IMR-90 (cell line): ENCODE measurements around the gene CDK11B. TPM values are rescaled to one million over a fixed set of nuclear protein-coding genes. Genes with fewer than 3 reads are reported as not detected.

Experiments
- ATAC-seq: fragments of 200-7000 bp; cut with Tn5 transposase; 2 replicates; pipeline ENCODE4 v1.9.1; 2020; ENCODE audit warnings: low read depth, mild to moderate bottlenecking, moderate library complexity
- BruUV-seq: library from RNA; stranded (reverse); fragments of 400-500 nt; replicated peaks from 2 replicates; lab custom pipeline; 2021; lab: Mats Ljungman, UMichigan
- CTCF ChIA-PET: fragments of 300-600 bp; formaldehyde crosslinking; extraction: SDS; loops from one replicate; lab custom pipeline; 2021; ENCODE audit warnings: antibody characterized with exemption; lab: Yijun Ruan, JAX
- POLR2A ChIA-PET: fragments of 300-600 bp; sonication (Branson Sonifier 250); formaldehyde crosslinking; loops from one replicate; lab custom pipeline; 2022; ENCODE audit warnings: antibody characterized with exemption; ENCODE audit not compliant: unreplicated experiment; lab: Charles Lee
- DNase-seq: peaks from one replicate; pipeline ENCODE4 v3.0.0; 2013
- H2AFZ ChIP-seq: replicated peaks from 2 replicates; pipeline ENCODE3; 2013; ENCODE audit warnings: low read length, mild to moderate bottlenecking; ENCODE audit not compliant: poor library complexity
- H2AK5ac ChIP-seq: 2 replicates; pipeline ENCODE4 v1.6.1; 2013; ENCODE audit warnings: low read depth, low read length, inconsistent platforms
- H2AK9ac ChIP-seq: replicated peaks from 2 replicates; pipeline ENCODE3; 2013; ENCODE audit warnings: mild to moderate bottlenecking, low read depth, low read length, moderate library complexity; ENCODE audit not compliant: poor library complexity
- H2BK120ac ChIP-seq: 2 replicates; pipeline ENCODE4 v1.6.1; 2013; ENCODE audit warnings: low read depth, low read length, inconsistent platforms
- H2BK15ac ChIP-seq: 3 replicates; pipeline ENCODE4 v1.6.1; 2013; ENCODE audit warnings: low read depth, low read length, inconsistent platforms
- H2BK20ac ChIP-seq: 2 replicates; pipeline ENCODE4 v1.6.1; 2013; ENCODE audit warnings: low read depth, mild to moderate bottlenecking, inconsistent platforms, low read length, moderate library complexity
- H2BK5ac ChIP-seq: 2 replicates; pipeline ENCODE4 v1.6.1; 2013; ENCODE audit warnings: mild to moderate bottlenecking, low read depth, low read length, inconsistent platforms; ENCODE audit not compliant: poor library complexity, severe bottlenecking
- H3K14ac ChIP-seq: replicated peaks from 2 replicates; pipeline ENCODE4 v1.6.1; 2013; ENCODE audit warnings: low read depth, low read length, inconsistent platforms
- H3K18ac ChIP-seq: 2 replicates; pipeline ENCODE4 v1.6.1; 2013; ENCODE audit warnings: low read depth, low read length, control low read depth
- H3K23ac ChIP-seq: 2 replicates; pipeline ENCODE4 v1.6.1; 2013; ENCODE audit warnings: low read depth, low read length, inconsistent platforms
- H3K27ac ChIP-seq: 2 replicates; pipeline ENCODE4 v1.5.1; 2013; ENCODE audit warnings: mild to moderate bottlenecking, control low read depth, low read length; ENCODE audit not compliant: insufficient read depth
- H3K27me3 ChIP-seq: 2 replicates; pipeline ENCODE4 v1.6.1; 2013; ENCODE audit warnings: low read length; ENCODE audit not compliant: control insufficient read depth, insufficient read depth
- H3K36me3 ChIP-seq: 2 replicates; pipeline ENCODE4 v1.6.1; 2013; ENCODE audit warnings: low read length, mixed read lengths; ENCODE audit not compliant: control insufficient read depth, insufficient read depth
- H3K4ac ChIP-seq: 2 replicates; pipeline ENCODE4 v1.6.1; 2013; ENCODE audit warnings: low read depth, low read length, inconsistent platforms
- H3K4me1 ChIP-seq: 2 replicates; pipeline ENCODE4 v1.6.1; 2013; ENCODE audit warnings: low read length, mixed read lengths; ENCODE audit not compliant: control insufficient read depth, insufficient read depth
- H3K4me2 ChIP-seq: 2 replicates; pipeline ENCODE4 v1.6.1; 2013; ENCODE audit warnings: low read depth, mild to moderate bottlenecking, control low read depth, low read length, moderate library complexity
- H3K4me3 ChIP-seq: 2 replicates; pipeline ENCODE4 v1.5.1; 2013; ENCODE audit warnings: low read depth, mild to moderate bottlenecking, control low read depth, low read length, moderate library complexity; ENCODE audit not compliant: insufficient read depth
- H3K56ac ChIP-seq: 2 replicates; pipeline ENCODE4 v1.6.1; 2013; ENCODE audit warnings: low read length, inconsistent platforms; ENCODE audit not compliant: insufficient read depth; ENCODE audit errors: extremely low read depth
- H3K79me1 ChIP-seq, 2 experiments: 2 replicates each; pipeline ENCODE4 v1.6.1; 2013; ENCODE audit warnings: low read length in 2 of 2, inconsistent platforms in 1 of 2, low read depth in 1 of 2
- H3K9ac ChIP-seq: 2 replicates; pipeline ENCODE4 v1.6.1; 2013; ENCODE audit warnings: low read depth, low read length, control low read depth
- H3K9me1 ChIP-seq: 2 replicates; pipeline ENCODE4 v1.6.1; 2013; ENCODE audit warnings: low read length, inconsistent platforms; ENCODE audit not compliant: insufficient read depth
- H3K9me3 ChIP-seq: 2 replicates; pipeline ENCODE4 v1.6.1; 2013; ENCODE audit warnings: low read length; ENCODE audit not compliant: control insufficient read depth, insufficient read depth
- H4K20me1 ChIP-seq: 2 replicates; pipeline ENCODE4 v1.6.1; 2013; ENCODE audit warnings: low read length, inconsistent platforms; ENCODE audit not compliant: insufficient read depth
- H4K5ac ChIP-seq: 2 replicates; pipeline ENCODE4 v1.6.1; 2013; ENCODE audit warnings: mild to moderate bottlenecking, low read depth, low read length, control low read depth
- H4K8ac ChIP-seq, 2 experiments: 2 replicates each; pipeline ENCODE4 v1.6.1; 2013; ENCODE audit warnings: low read depth in 2 of 2, low read length in 2 of 2, control low read depth in 1 of 2, inconsistent platforms in 1 of 2
- H4K91ac ChIP-seq: 2 replicates; pipeline ENCODE4 v1.6.1; 2013; ENCODE audit warnings: low read depth, low read length, inconsistent platforms; ENCODE audit not compliant: insufficient read depth
- FOS ChIP-seq: fragments of 150-350 bp; IDR thresholded peaks from 2 replicates; pipeline ENCODE4 v1.6.1; 2016; ENCODE audit warnings: low read depth, low read length
- MAZ ChIP-seq: IDR thresholded peaks from 2 replicates; pipeline ENCODE4 v1.6.1; 2012; ENCODE audit warnings: low read depth, mild to moderate bottlenecking, low read length, improper control_type of control experiment, moderate library complexity, borderline replicate concordance
- POLR2A ChIP-seq: IDR thresholded peaks from 2 replicates; pipeline ENCODE4 v1.6.1; 2012; ENCODE audit warnings: mild to moderate bottlenecking, low read depth, low read length
- RCOR1 ChIP-seq: IDR thresholded peaks from 2 replicates; pipeline ENCODE4 v1.6.1; 2012; ENCODE audit warnings: mild to moderate bottlenecking, low read length, improper control_type of control experiment; ENCODE audit not compliant: insufficient replicate concordance
- RFX5 ChIP-seq: IDR thresholded peaks from 2 replicates; pipeline ENCODE4 v1.8.0; 2012; ENCODE audit warnings: low read depth, mild to moderate bottlenecking, low read length, moderate library complexity
- SMC3 ChIP-seq: fragments of 150-350 bp; IDR thresholded peaks from 2 replicates; pipeline ENCODE4 v1.6.1; 2016; ENCODE audit warnings: low read depth, mild to moderate bottlenecking, antibody characterized with exemption, low read length, moderate library complexity
- WGBS, 2 experiments: methylation state at CpG; one replicate each; pipeline versions ENCODE4 v1.1.5 to v1.1.7; 2013; ENCODE audit warnings: missing lambda C conversion rate in 2 of 2; ENCODE audit not compliant: insufficient read length in 1 of 2; ENCODE audit errors: extremely low coverage in 2 of 2; 5-methylcytosine and 5-hydroxymethylcytosine counted together
- dilution Hi-C: fragments of 300-500 bp; cut with HindIII; formaldehyde crosslinking; loops from one replicate; pipeline ENCODE4 v1.14.3; 2018; ENCODE audit warnings: low sequenced_read_pairs; ENCODE audit not compliant: unreplicated experiment
- in situ Hi-C: fragments of 300-500 bp; cut with MboI; formaldehyde crosslinking; loops from 3 replicates; pipeline ENCODE4 v1.14.3; 2019; ENCODE audit warnings: low sequenced_read_pairs, inconsistent platforms, mixed read lengths
- intact Hi-C: fragments of 100-400 bp; cut with micrococcal nuclease; formaldehyde crosslinking; loops from 2 replicates; pipeline ENCODE4 v1.10.0; 2022
- polyA plus RNA-seq, 3 experiments: library from polyadenylated mRNA; depleted of rRNA; stranded (reverse); fragments of >200 nt; gene quantifications; 2 replicates each; pipeline ENCODE4 v1.2.3, GENCODE V29; 2012; ENCODE audit warnings: low replicate concordance in 1 of 3
- total RNA-seq: library from RNA; depleted of rRNA; stranded (reverse); fragments of >200 nt; gene quantifications from 2 replicates; pipeline ENCODE4 v1.2.3, GENCODE V29; 2012
- TF ChIP-seq, protein P1 (sequence below): fragments of 150-350 bp; IDR thresholded peaks from 2 replicates; pipeline ENCODE4 v1.6.1; 2016; ENCODE audit warnings: low read depth, mild to moderate bottlenecking, low read length, moderate library complexity, borderline replicate concordance

CDK11B gene
- total and polyA plus RNA-seq, 2 of the 4 experiments (the other 2 are of a cell fraction) = 8.2 to 19.1 TPM

GRCh38 chr1:1593834-1594601, 64.8 kb downstream of the CDK11B start:
- Histone ChIP-seq H2AK5ac (no peak overlapping the region), H4K20me1 (no peaks in the 10 kb centered on the region), H4K8ac (no peak overlapping the region), H3K56ac (no peak overlapping the region), H3K4me1 (peaks cover 4% of the 10 kb centered on the region; the same call in 1 of the 2 replicates), H2AFZ (no peak overlapping the region), H2BK20ac (no peak overlapping the region), H3K18ac (no peak overlapping the region), H3K4ac (no peak overlapping the region), H3K4me3 (no peak overlapping the region), H4K91ac (no peak overlapping the region), H2BK120ac (no peak overlapping the region), H2AK9ac (no peak overlapping the region), H3K79me1 (no peaks in the 10 kb centered on the region), H3K4me2 (no peak overlapping the region), H3K9ac (no peak overlapping the region), H3K9me1 (no peaks in the 10 kb centered on the region), H3K36me3 (no peaks in the 10 kb centered on the region), H3K9me3 (no peaks in the 10 kb centered on the region), H3K23ac (no peak overlapping the region), H3K14ac (no peak overlapping the region), H4K5ac (no peak overlapping the region), H2BK15ac (no peak overlapping the region), H3K27ac (no peak overlapping the region), H3K27me3 (peaks cover 21% of the 10 kb centered on the region), H2BK5ac (no peak overlapping the region)
- BruUV-seq = no TSS peak
- no peak for TF ChIP-seq MAZ
- TF ChIP-seq, protein P1, sequence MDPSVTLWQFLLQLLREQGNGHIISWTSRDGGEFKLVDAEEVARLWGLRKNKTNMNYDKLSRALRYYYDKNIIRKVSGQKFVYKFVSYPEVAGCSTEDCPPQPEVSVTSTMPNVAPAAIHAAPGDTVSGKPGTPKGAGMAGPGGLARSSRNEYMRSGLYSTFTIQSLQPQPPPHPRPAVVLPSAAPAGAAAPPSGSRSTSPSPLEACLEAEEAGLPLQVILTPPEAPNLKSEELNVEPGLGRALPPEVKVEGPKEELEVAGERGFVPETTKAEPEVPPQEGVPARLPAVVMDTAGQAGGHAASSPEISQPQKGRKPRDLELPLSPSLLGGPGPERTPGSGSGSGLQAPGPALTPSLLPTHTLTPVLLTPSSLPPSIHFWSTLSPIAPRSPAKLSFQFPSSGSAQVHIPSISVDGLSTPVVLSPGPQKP = no peak
- TF ChIP-seq RCOR1 = no peak
- TF ChIP-seq RFX5 = no peak
- TF ChIP-seq POLR2A = no peak
- no peak for TF ChIP-seq FOS
- TF ChIP-seq SMC3 = no peak
- ChIA-PET POLR2A (no interaction called here), CTCF (no interaction called here)
- intact Hi-C loops (no loop called here), dilution Hi-C loops (no loop called here), in situ Hi-C loops (no loop called here)
- 75% methylated on average over 3 of the region's 24 CpGs; no CpG with 5 or more reads in 1 of the 2 experiments for WGBS, 2 experiments
- DNase-seq (no peak), ATAC-seq (no peak)
